PFSK-1 (cell line): ENCODE data around the gene TPX2.
A peak's percentile ranks its signal among the peaks of the same experiment; 100 is the strongest.

Experiments
- FOXP2 ChIP-seq: optimal IDR thresholded peaks from 2 replicates; pipeline ENCODE3; 2011; ENCODE audit warnings: borderline replicate concordance, control low read depth, inconsistent platforms; ENCODE audit not compliant: insufficient read depth; ENCODE audit errors: extremely low read length, extremely low read depth
- POLR2AphosphoS5 ChIP-seq: IDR thresholded peaks from 2 replicates; pipeline ENCODE4 v1.6.1; 2012; ENCODE audit warnings: low read depth, mild to moderate bottlenecking, control low read depth, low read length, moderate library complexity
- REST ChIP-seq, 2 experiments: IDR thresholded peaks; 2 replicates each; pipeline versions ENCODE4 v1.6.1 to v1.8.0; 2011 to 2012; ENCODE audit warnings: low read depth in 2 of 2, low read length in 2 of 2, control low read depth in 1 of 2, inconsistent platforms in 1 of 2, mild to moderate bottlenecking in 1 of 2, moderate library complexity in 1 of 2; ENCODE audit not compliant: insufficient read depth in 1 of 2
- SIN3A ChIP-seq: IDR thresholded peaks from 2 replicates; pipeline ENCODE4 v1.6.1; 2012; ENCODE audit warnings: mild to moderate bottlenecking, low read length, moderate library complexity, borderline replicate concordance; ENCODE audit not compliant: insufficient read depth
- TAF1 ChIP-seq: IDR thresholded peaks from 2 replicates; pipeline ENCODE4 v1.6.1; 2012; ENCODE audit warnings: low read length, control low read depth, borderline replicate concordance; ENCODE audit not compliant: insufficient read depth

The TPX2 gene

GRCh38 chr20:31719644-31720485, 19.2 kb upstream of the TPX2 start:
- no peak for TF ChIP-seq TAF1

- no peak for TF ChIP-seq REST (IDR thresholded peaks at IDR 0.05; ENCODE audit: insufficient read depth in 1 of 2, low read depth in 2 of 2, low read length in 2 of 2)
These were observed 18.3 kb upstream of the TPX2 start for GRCh38 chr20:31720486-31721407.

- TF ChIP-seq POLR2AphosphoS5 (no peak), SIN3A (no peak)
These were observed 17.5 kb upstream of the TPX2 start for GRCh38 chr20:31721408-31722256.

- TF ChIP-seq TAF1: peak; percentile 41; the same call in 1 of the 2 replicates
- TF ChIP-seq FOXP2: no peak
- TF ChIP-seq POLR2AphosphoS5: peak; percentile 42
- 0 out of 4 replicates have a peak, but pooled peaks of 1 of the 2 experiments have one; percentile 8 for TF ChIP-seq REST (IDR thresholded peaks at IDR 0.05; ENCODE audit: insufficient read depth in 1 of 2, low read depth in 2 of 2, low read length in 2 of 2)
- peak; percentile 57; the same call in 1 of the 2 replicates for TF ChIP-seq SIN3A
These were observed 16.6 kb upstream of the TPX2 start, which contains the start of gene BCL2L1 for GRCh38 chr20:31722257-31723068. Gene BCL2L1 (minus strand): TSS chr20:31722868. CDS start chr20:31722218, 650 bp downstream.

GRCh38 chr20:31723069-31723318, 16.1 kb upstream of the TPX2 start:
- TF ChIP-seq TAF1 (0 out of 2 replicates have a peak, but pooled peaks have one; percentile 4), SIN3A (no peak)

GRCh38 chr20:31723319-31724078, 15.6 kb upstream of the TPX2 start:
- TF ChIP-seq POLR2AphosphoS5 (no peak; the same call in none of the 2 replicates), REST (IDR thresholded peaks at IDR 0.05; ENCODE audit: insufficient read depth in 1 of 2, low read depth in 2 of 2, low read length in 2 of 2) (0 out of 4 replicates have a peak, but pooled peaks of 1 of the 2 experiments have one; percentile 11), SIN3A (no peak), TAF1 (no peak), FOXP2 (no peak)
